ENCODE data around the gene NFIA. TPM values are rescaled to one million over a fixed set of nuclear protein-coding genes. Genes with fewer than 3 reads are reported as not detected.

Gene NFIA
- total and polyA plus RNA-seq, 9 of the 15 experiments (the other 6 are each of a cell fraction or from before 2014, with no cell fraction given) = 5.3 to 24.9 (median 9.8) TPM

DNA sequence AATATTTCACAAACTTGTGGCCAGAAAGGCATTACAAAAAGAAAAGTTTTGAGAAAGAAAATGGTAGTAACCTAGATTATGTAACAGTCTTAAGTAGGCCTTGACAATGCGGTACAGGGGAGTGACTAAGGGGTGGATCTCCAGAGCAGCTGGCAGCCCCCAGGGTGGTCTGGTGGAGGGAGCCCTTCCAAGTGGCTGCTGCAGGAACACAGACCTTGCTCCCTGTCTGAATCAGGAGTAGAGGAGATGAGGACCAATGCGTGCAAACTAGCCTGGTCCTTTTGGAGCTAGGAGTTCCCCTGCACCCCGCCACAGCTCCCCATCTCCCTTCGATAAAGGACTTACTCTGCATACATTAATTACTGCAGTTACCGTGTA, 189.0 kb downstream of the NFIA start (continued):
- peak; percentile 5 for TF ChIP-seq DACH1 (IDR thresholded peaks at IDR 0.05; ENCODE audit: partially characterized antibody)
- TF ChIP-seq FOXK2 (conservative IDR thresholded peaks at IDR 0.05 in 1 of 2, IDR thresholded peaks at IDR 0.05 in 1 of 2; ENCODE audit: low read depth in 2 of 2) = 0 out of 4 replicates have a peak, but pooled peaks of 1 of the 2 experiments have one; percentile 4
- TF ChIP-seq CBX8 (IDR thresholded peaks at IDR 0.05; ENCODE audit: borderline replicate concordance, extremely low read depth, low read depth, low read length, poor library complexity, severe bottlenecking) = no peak
- TF ChIP-seq PHF20 (IDR thresholded peaks at IDR 0.05; ENCODE audit: partially characterized antibody) = no peak
- no peak for TF ChIP-seq CREM (IDR thresholded peaks at IDR 0.05; ENCODE audit: low read depth)
- TF ChIP-seq PYGO2 (tag; IDR thresholded peaks at IDR 0.05) = no peak
- TF ChIP-seq, protein P1, sequence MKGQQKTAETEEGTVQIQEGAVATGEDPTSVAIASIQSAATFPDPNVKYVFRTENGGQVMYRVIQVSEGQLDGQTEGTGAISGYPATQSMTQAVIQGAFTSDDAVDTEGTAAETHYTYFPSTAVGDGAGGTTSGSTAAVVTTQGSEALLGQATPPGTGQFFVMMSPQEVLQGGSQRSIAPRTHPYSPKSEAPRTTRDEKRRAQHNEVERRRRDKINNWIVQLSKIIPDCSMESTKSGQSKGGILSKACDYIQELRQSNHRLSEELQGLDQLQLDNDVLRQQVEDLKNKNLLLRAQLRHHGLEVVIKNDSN (CRISPR knock-in tag; IDR thresholded peaks at IDR 0.05) = no peak
- TF ChIP-seq ZEB2 (IDR thresholded peaks at IDR 0.05) = peak; percentile 4; the same call in 1 of the 2 replicates
- TF ChIP-seq BRD4 (IDR thresholded peaks at IDR 0.05) = 0 out of 2 replicates have a peak, but pooled peaks have one; percentile 14
- TF ChIP-seq, protein P2, sequence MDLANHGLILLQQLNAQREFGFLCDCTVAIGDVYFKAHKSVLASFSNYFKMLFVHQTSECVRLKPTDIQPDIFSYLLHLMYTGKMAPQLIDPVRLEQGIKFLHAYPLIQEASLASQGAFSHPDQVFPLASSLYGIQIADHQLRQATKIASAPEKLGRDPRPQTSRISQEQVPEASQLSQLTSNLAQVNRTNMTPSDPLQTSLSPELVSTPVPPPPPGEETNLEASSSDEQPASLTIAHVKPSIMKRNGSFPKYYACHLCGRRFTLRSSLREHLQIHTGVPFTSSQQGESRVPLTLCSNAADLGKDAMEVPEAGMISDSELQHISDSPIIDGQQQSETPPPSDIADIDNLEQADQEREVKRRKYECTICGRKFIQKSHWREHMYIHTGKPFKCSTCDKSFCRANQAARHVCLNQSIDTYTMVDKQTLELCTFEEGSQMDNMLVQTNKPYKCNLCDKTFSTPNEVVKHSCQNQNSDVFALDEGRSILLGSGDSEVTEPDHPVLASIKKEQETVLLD (IDR thresholded peaks at IDR 0.05) = peak; percentile 18; the same call in 1 of the 2 replicates
- TF ChIP-seq SAP30 (IDR thresholded peaks at IDR 0.05; ENCODE audit: borderline replicate concordance, insufficient read depth, low read depth, low read length, poor library complexity, severe bottlenecking) = peak; percentile 36
- peak; percentile 52; the same call in 1 of the 2 replicates for TF ChIP-seq SMARCE1 (IDR thresholded peaks at IDR 0.05)
- TF ChIP-seq ZFX (CRISPR knock-in tag; IDR thresholded peaks at IDR 0.05) = peak; percentile 62
- TF ChIP-seq ZNF23 (CRISPR knock-in tag; IDR thresholded peaks at IDR 0.05) = no peak
- TF ChIP-seq DPF2 (IDR thresholded peaks at IDR 0.05) = peak; percentile 79; the same call in 1 of the 2 replicates
- TF ChIP-seq, protein P3, sequence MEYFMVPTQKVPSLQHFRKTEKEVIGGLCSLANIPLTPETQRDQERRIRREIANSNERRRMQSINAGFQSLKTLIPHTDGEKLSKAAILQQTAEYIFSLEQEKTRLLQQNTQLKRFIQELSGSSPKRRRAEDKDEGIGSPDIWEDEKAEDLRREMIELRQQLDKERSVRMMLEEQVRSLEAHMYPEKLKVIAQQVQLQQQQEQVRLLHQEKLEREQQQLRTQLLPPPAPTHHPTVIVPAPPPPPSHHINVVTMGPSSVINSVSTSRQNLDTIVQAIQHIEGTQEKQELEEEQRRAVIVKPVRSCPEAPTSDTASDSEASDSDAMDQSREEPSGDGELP (CRISPR knock-in tag; IDR thresholded peaks at IDR 0.05; ENCODE audit: borderline replicate concordance) = peak; percentile 61; the same call in 1 of the 2 replicates
